ENCODE data around the gene TPSAB1.
"Not testable (repeated sequence)": the region's sequence is repeated elsewhere in the genome, so short reads cannot be mapped to it uniquely, and the experiment has no call there.

The TPSAB1 gene
- total RNA-seq: 0 reads per million in 4 experiments

- DNase-seq: not testable (repeated sequence)
Observed at GRCh38 chr16:1240436-1240835, at the start of gene TPSAB1. Gene TPSAB1, plus strand, starts transcription at chr16:1240705. Its CDS starts 234 bp downstream, at chr16:1240939.

- DNase-seq: not testable (repeated sequence)
Observed at GRCh38 chr16:1190789-1191188, 49.7 kb upstream of the TPSAB1 start.

- DNase-seq: no peak
Observed at GRCh38 chr16:1192384-1193073, 48.0 kb upstream of the TPSAB1 start.

- no peak for DNase-seq
Observed at GRCh38 chr16:1193143-1193824, 47.2 kb upstream of the TPSAB1 start.

GRCh38 chr16:1193825-1194581 is 46.5 kb upstream of the TPSAB1 start:
- no peak for DNase-seq

GRCh38 chr16:1194665-1195392 is 45.7 kb upstream of the TPSAB1 start:
- DNase-seq: no peak

GRCh38 chr16:1195393-1195666 is 45.2 kb upstream of the TPSAB1 start:
- DNase-seq: no peak

GRCh38 chr16:1196494-1196893 is 44.0 kb upstream of the TPSAB1 start:
- no peak for DNase-seq

- no peak for DNase-seq
Observed at GRCh38 chr16:1197237-1197866, 43.2 kb upstream of the TPSAB1 start.

GRCh38 chr16:1198194-1198593 is 42.3 kb upstream of the TPSAB1 start:
- no peak for DNase-seq

- peak; percentile 29 for DNase-seq
Observed at GRCh38 chr16:1198671-1199346, 41.7 kb upstream of the TPSAB1 start.

- no peak for DNase-seq
Observed at GRCh38 chr16:1199347-1200013, 41.0 kb upstream of the TPSAB1 start.

GRCh38 chr16:1200014-1200627 is 40.4 kb upstream of the TPSAB1 start:
- no peak for DNase-seq

- no peak for DNase-seq
Observed at GRCh38 chr16:1201444-1201843, 39.1 kb upstream of the TPSAB1 start.

- no peak for DNase-seq
Observed at GRCh38 chr16:1202274-1202673, 38.2 kb upstream of the TPSAB1 start.

- no peak for DNase-seq
Observed at GRCh38 chr16:1204933-1205332, 35.6 kb upstream of the TPSAB1 start.

- DNase-seq: no peak
Observed at GRCh38 chr16:1206326-1206725, 34.2 kb upstream of the TPSAB1 start.

GRCh38 chr16:1206786-1207185 is 33.7 kb upstream of the TPSAB1 start:
- DNase-seq: no peak

GRCh38 chr16:1208239-1208830 is 32.2 kb upstream of the TPSAB1 start:
- DNase-seq: no peak

GRCh38 chr16:1209081-1209480 is 31.4 kb upstream of the TPSAB1 start:
- DNase-seq: no peak

GRCh38 chr16:1210461-1210860 is 30.0 kb upstream of the TPSAB1 start:
- DNase-seq: no peak

Measured in effector CD8-positive, alpha-beta T cell (primary cell).